ENCODE measurements around the gene RELT. TPM values are rescaled to one million over a fixed set of nuclear protein-coding genes. Genes with fewer than 3 reads are reported as not detected.

RELT gene
- total and polyA plus RNA-seq, 3 donors from 2014 or later, result 6.2 to 8.6 (median 8.4) TPM

- 89 to 92% methylated on average over 10 of the region's 10 CpGs for WGBS, 2 donors
- H3K4me3 ChIP-seq, result no peak overlapping the region
- H3K27me3 ChIP-seq, result no peaks in the 10 kb centered on the region
- intact Hi-C loops (cut with DNase I; ENCODE audit: low total_unique reads), result loop anchor here (10.0 kb wide), 1 partner anchor 75 kb away; the partner anchor contains the start of gene ARHGEF17
- H3K4me1 ChIP-seq, result peaks cover 14% of the 10 kb centered on the region
- TF ChIP-seq CTCF (IDR thresholded peaks at IDR 0.05) (no peak), POLR2A (IDR thresholded peaks at IDR 0.05) (no peak)
- H3K9me3 ChIP-seq, result no peaks in the 10 kb centered on the region
- H3K27ac ChIP-seq, result no peak overlapping the region
- H3K36me3 ChIP-seq (ENCODE audit: low read depth, missing control alignments), result no peaks in the 10 kb centered on the region
- DNase-seq, result no peak
These were observed 3.1 kb downstream of the RELT start for GRCh38 chr11:73379189-73379880.

- H3K27me3 ChIP-seq, result no peaks in the 10 kb centered on the region
- WGBS, 2 donors, result 84 to 92% methylated on average over 3 to 7 of the region's 7 CpGs
- intact Hi-C loops (cut with DNase I; ENCODE audit: low total_unique reads), result no loop called here
- TF ChIP-seq CTCF (IDR thresholded peaks at IDR 0.05) (no peak), POLR2A (IDR thresholded peaks at IDR 0.05) (no peak)
- no peak overlapping the region for H3K4me3 ChIP-seq
- peaks cover 14% of the 10 kb centered on the region for H3K4me1 ChIP-seq
- no peaks in the 10 kb centered on the region for H3K9me3 ChIP-seq
- H3K36me3 ChIP-seq (ENCODE audit: low read depth, missing control alignments), result no peaks in the 10 kb centered on the region
- no peak for DNase-seq
- H3K27ac ChIP-seq, result no peak overlapping the region
These were observed 4.1 kb downstream of the RELT start for GRCh38 chr11:73380331-73380730.

GRCh38 chr11:73380897-73381410 lies 4.8 kb downstream of the RELT start:
- peaks cover 14% of the 10 kb centered on the region for H3K4me1 ChIP-seq

GRCh38 chr11:73381589-73381988 lies 5.4 kb downstream of the RELT start:
- Histone ChIP-seq H3K4me1 (peaks cover 14% of the 10 kb centered on the region), H3K9me3 (no peaks in the 10 kb centered on the region), H3K27ac (no peak overlapping the region), H3K27me3 (no peaks in the 10 kb centered on the region), H3K36me3 (ENCODE audit: low read depth, missing control alignments) (no peaks in the 10 kb centered on the region), H3K4me3 (no peak overlapping the region)
- TF ChIP-seq CTCF (IDR thresholded peaks at IDR 0.05) (no peak), POLR2A (IDR thresholded peaks at IDR 0.05) (no peak)
- DNase-seq, result no peak
- 70 to 80% methylated on average over 4 to 6 of the region's 6 CpGs for WGBS, 2 donors
- intact Hi-C loops (cut with DNase I; ENCODE audit: low total_unique reads), result no loop called here

More at GRCh38 chr11:73380897-73381410, 4.8 kb downstream of the RELT start:
- H3K36me3 ChIP-seq (ENCODE audit: low read depth, missing control alignments), result no peaks in the 10 kb centered on the region
- 86 to 94% methylated on average over 3 to 4 of the region's 4 CpGs for WGBS, 2 donors
- H3K4me3 ChIP-seq, result no peak overlapping the region
- H3K27ac ChIP-seq, result no peak overlapping the region
- H3K27me3 ChIP-seq, result no peaks in the 10 kb centered on the region
- no peaks in the 10 kb centered on the region for H3K9me3 ChIP-seq
- DNase-seq, result no peak
- intact Hi-C loops (cut with DNase I; ENCODE audit: low total_unique reads), result no loop called here
- TF ChIP-seq POLR2A (IDR thresholded peaks at IDR 0.05), result no peak
- no peak for TF ChIP-seq CTCF (IDR thresholded peaks at IDR 0.05)

GRCh38 chr11:73382183-73382582 lies 6.0 kb downstream of the RELT start:
- no peak for DNase-seq
- WGBS, 2 donors, result 91 to 100% methylated on average over 4 to 7 of the region's 7 CpGs
- TF ChIP-seq CTCF (IDR thresholded peaks at IDR 0.05) (no peak), POLR2A (IDR thresholded peaks at IDR 0.05) (no peak)
- intact Hi-C loops (cut with DNase I; ENCODE audit: low total_unique reads), result no loop called here
- H3K27me3 ChIP-seq, result no peaks in the 10 kb centered on the region
- H3K36me3 ChIP-seq (ENCODE audit: low read depth, missing control alignments), result no peaks in the 10 kb centered on the region
- H3K4me3 ChIP-seq, result no peak overlapping the region
- no peaks in the 10 kb centered on the region for H3K9me3 ChIP-seq
- peaks cover 14% of the 10 kb centered on the region for H3K4me1 ChIP-seq
- H3K27ac ChIP-seq, result no peak overlapping the region

Measured in testis (tissue), 3 donors.